ENCODE results near the gene ABLIM2.

Gene ABLIM2

GRCh38 chr4:8174970-8175369 is 16.4 kb upstream of the ABLIM2 start:
- DNase-seq (ENCODE audit: low read depth) = no peak

GRCh38 chr4:8173492-8174242 is 15.1 kb upstream of the ABLIM2 start:
- DNase-seq (ENCODE audit: low read depth) = no peak

- peak; percentile 16 for DNase-seq (ENCODE audit: low read depth)
Measured at GRCh38 chr4:8171984-8172924, 13.6 kb upstream of the ABLIM2 start.

GRCh38 chr4:8171266-8171665 is 12.7 kb upstream of the ABLIM2 start:
- no peak for DNase-seq (ENCODE audit: low read depth)

GRCh38 chr4:8170341-8170740 is 11.7 kb upstream of the ABLIM2 start:
- no peak for DNase-seq (ENCODE audit: low read depth)

- DNase-seq (ENCODE audit: low read depth) = no peak
Measured at GRCh38 chr4:8169763-8170162, 11.2 kb upstream of the ABLIM2 start.

GRCh38 chr4:8168832-8169598 is 10.4 kb upstream of the ABLIM2 start:
- no peak for DNase-seq (ENCODE audit: low read depth)

- no peak for DNase-seq (ENCODE audit: low read depth)
Measured at GRCh38 chr4:8168232-8168631, 9.6 kb upstream of the ABLIM2 start.

GRCh38 chr4:8167815-8168214 is 9.2 kb upstream of the ABLIM2 start:
- no peak for DNase-seq (ENCODE audit: low read depth)

GRCh38 chr4:8167291-8167690 is 8.7 kb upstream of the ABLIM2 start:
- DNase-seq (ENCODE audit: low read depth) = no peak

- DNase-seq (ENCODE audit: low read depth) = no peak
Measured at GRCh38 chr4:8165374-8165896, 6.8 kb upstream of the ABLIM2 start.

GRCh38 chr4:8164687-8165086 is 6.1 kb upstream of the ABLIM2 start:
- DNase-seq (ENCODE audit: low read depth) = no peak

GRCh38 chr4:8164194-8164565 is 5.6 kb upstream of the ABLIM2 start:
- DNase-seq (ENCODE audit: low read depth) = no peak

GRCh38 chr4:8163436-8164193 is 5.0 kb upstream of the ABLIM2 start:
- no peak for DNase-seq (ENCODE audit: low read depth)

- DNase-seq (ENCODE audit: low read depth) = no peak
Measured at GRCh38 chr4:8163026-8163425, 4.4 kb upstream of the ABLIM2 start.

- DNase-seq (ENCODE audit: low read depth) = no peak
Measured at GRCh38 chr4:8162625-8163024, 4.0 kb upstream of the ABLIM2 start.

GRCh38 chr4:8160572-8160971 is 2.0 kb upstream of the ABLIM2 start:
- DNase-seq (ENCODE audit: low read depth) = no peak

- DNase-seq (ENCODE audit: low read depth) = no peak
Measured at GRCh38 chr4:8160233-8160560, 1.6 kb upstream of the ABLIM2 start.

GRCh38 chr4:8159537-8160232 is 1.1 kb upstream of the ABLIM2 start:
- DNase-seq (ENCODE audit: low read depth) = no peak

- no peak for DNase-seq (ENCODE audit: low read depth)
Measured at GRCh38 chr4:8157944-8158709, 486 bp downstream of the ABLIM2 start.
